Endothelial cell of umbilical vein (primary cell): Measurements from ENCODE around the gene RGS9. TPM values are rescaled to one million over a fixed set of nuclear protein-coding genes. Genes with fewer than 3 reads are reported as not detected.

Experiments
- BruUV-seq: library from RNA; stranded (reverse); fragments of 400-500 nt; replicated peaks from 2 replicates; lab custom pipeline; 2021; lab: Mats Ljungman, UMichigan
- CTCF ChIA-PET: fragments of 300-600, 350-600 bp; sonication (Branson Sonifier 250); formaldehyde crosslinking; loops from one replicate; lab custom pipeline; 2021; ENCODE audit warnings: antibody characterized with exemption, inconsistent platforms; lab: Charles Lee
- POLR2A ChIA-PET: fragments of 300-600, 350-600 bp; sonication (Branson Sonifier 250); formaldehyde crosslinking; loops from one replicate; lab custom pipeline; 2021; ENCODE audit warnings: antibody characterized with exemption, inconsistent platforms; lab: Charles Lee
- DNase-seq: peaks from one replicate; pipeline ENCODE4 v3.0.0-alpha.2; 2011; ENCODE audit warnings: low read depth, low spot score
- FAIRE-seq: peaks from 2 replicates; lab custom pipeline; 2011; peaks lifted over from hg19 to GRCh38; lab: Jason Lieb, UNC
- H2AFZ ChIP-seq: 2 replicates; pipeline ENCODE4 v1.6.0; 2012; ENCODE audit warnings: low read depth, low read length, control low read depth, inconsistent platforms
- H3K27ac ChIP-seq: 2 replicates; pipeline ENCODE4 v1.5.1; 2011; ENCODE audit warnings: low read depth, mild to moderate bottlenecking, control low read depth, low read length, moderate library complexity; ENCODE audit not compliant: insufficient read depth
- H3K27me3 ChIP-seq, 2 experiments: 2 replicates each; pipeline versions ENCODE4 v1.6.0 to v1.6.1; 2011; ENCODE audit warnings: low read length in 2 of 2, mixed read lengths in 1 of 2; ENCODE audit not compliant: control insufficient read depth in 2 of 2, insufficient read depth in 2 of 2
- H3K36me3 ChIP-seq, 2 experiments: 2 replicates in 1 of 2; 3 replicates in 1 of 2; pipeline ENCODE4 v1.5.1; 2011; ENCODE audit warnings: low read length in 2 of 2, mild to moderate bottlenecking in 1 of 2, moderate library complexity in 1 of 2; ENCODE audit not compliant: control insufficient read depth in 2 of 2, insufficient read depth in 2 of 2; ENCODE audit errors: extremely low read depth in 1 of 2
- H3K4me1 ChIP-seq: 3 replicates; pipeline ENCODE4 v1.5.1; 2011; ENCODE audit warnings: mild to moderate bottlenecking, low read length; ENCODE audit not compliant: control insufficient read depth, insufficient read depth; ENCODE audit errors: extremely low read depth
- H3K4me2 ChIP-seq: 2 replicates; pipeline ENCODE4 v1.6.1; 2011; ENCODE audit warnings: low read length, control low read depth, mixed read lengths; ENCODE audit not compliant: insufficient read depth
- H3K4me3 ChIP-seq, 3 experiments: fragments of 200-600 bp in 1 of 3; sonication (generic), shearing (Covaris generic) in 1 of 3; replicated peaks in 1 of 3; 2 replicates each; pipeline ENCODE4 v1.5.1; 2011 to 2016; ENCODE audit warnings: control low read depth in 3 of 3, low read length in 3 of 3, mild to moderate bottlenecking in 2 of 3, inconsistent platforms in 1 of 3, low read depth in 1 of 3, moderate library complexity in 1 of 3; ENCODE audit not compliant: insufficient read depth in 1 of 3
- H3K79me2 ChIP-seq: 2 replicates; pipeline ENCODE4 v1.6.0; 2012; ENCODE audit warnings: low read length, inconsistent platforms; ENCODE audit not compliant: control insufficient read depth, insufficient read depth
- H3K9ac ChIP-seq: replicated peaks from 2 replicates; pipeline ENCODE3; 2011; ENCODE audit warnings: low read length, control low read depth; ENCODE audit not compliant: insufficient read depth; ENCODE audit errors: extremely low read depth
- H3K9me1 ChIP-seq: replicated peaks from 3 replicates; pipeline ENCODE4 v1.6.0; 2011; ENCODE audit warnings: mild to moderate bottlenecking, low read length; ENCODE audit not compliant: control insufficient read depth, insufficient read depth; ENCODE audit errors: extremely low read depth
- H3K9me3 ChIP-seq: replicated peaks from 2 replicates; pipeline ENCODE4 v1.5.1; 2012; ENCODE audit warnings: low read length, inconsistent platforms; ENCODE audit not compliant: control insufficient read depth, insufficient read depth
- H4K20me1 ChIP-seq: replicated peaks from 2 replicates; pipeline ENCODE3; 2011; ENCODE audit warnings: mild to moderate bottlenecking, low read length; ENCODE audit not compliant: control insufficient read depth, insufficient read depth; ENCODE audit errors: extremely low read depth
- CTCF ChIP-seq, 2 donors: IDR thresholded peaks; 1 replicate in 1 of 2; 2 replicates in 1 of 2; pipeline ENCODE4 v1.5.1; 2011; ENCODE audit warnings: low read length in 2 of 2, mild to moderate bottlenecking in 2 of 2, moderate library complexity in 2 of 2, control low read depth in 1 of 2, inconsistent platforms in 1 of 2, low read depth in 1 of 2; ENCODE audit not compliant: insufficient read depth in 1 of 2; ENCODE audit errors: extremely low read depth in 1 of 2
- FOS ChIP-seq: IDR thresholded peaks from 2 replicates; pipeline ENCODE4 v1.6.1; 2011; ENCODE audit warnings: mild to moderate bottlenecking, low read length, moderate library complexity, borderline replicate concordance; ENCODE audit not compliant: insufficient read depth
- GATA2 ChIP-seq: IDR thresholded peaks from 2 replicates; pipeline ENCODE4 v1.7.0; 2011; ENCODE audit warnings: low read depth, mild to moderate bottlenecking, moderate library complexity, mixed read lengths, low read length; ENCODE audit not compliant: insufficient read length, insufficient read depth
- MAX ChIP-seq: IDR thresholded peaks from 2 replicates; pipeline ENCODE4 v1.6.1; 2011; ENCODE audit not compliant: insufficient read depth, insufficient read length
- MYC ChIP-seq: IDR thresholded peaks from one replicate; pipeline ENCODE4 v1.6.1; 2011; ENCODE audit warnings: mild to moderate bottlenecking, low read depth, low read length
- dilution Hi-C: fragments of 300-500 bp; cut with MboI; formaldehyde crosslinking; loops from one replicate; pipeline ENCODE4 v1.15.0; 2019; ENCODE audit warnings: low sequenced_read_pairs; ENCODE audit not compliant: extremely low pct_ligation_motif_present
- intact Hi-C: fragments of 100-400 bp; cut with micrococcal nuclease; formaldehyde crosslinking; loops from one replicate; pipeline ENCODE4 v1.10.0; 2022
- polyA plus RNA-seq, 4 experiments: library from polyadenylated mRNA; depleted of rRNA in 3 of 4; stranded (reverse) in 3 of 4; unstranded in 1 of 4; fragments of >200 nt; gene quantifications; 2 replicates each; pipeline versions ENCODE4 v1.2.1 to v1.2.3, GENCODE V29; 2011 to 2012; ENCODE audit warnings: missing spikeins in 1 of 4
- total RNA-seq: library from RNA; stranded (reverse); gene quantifications from 2 replicates; pipeline ENCODE4 v1.2.3, GENCODE V29; 2021

RGS9 gene
- total and polyA plus RNA-seq, 2 donors (not counting 3 experiments of a cell fraction or from before 2014, with no cell fraction given): 0.61 to 1.4 TPM

- intact Hi-C loops (no loop called here), dilution Hi-C loops (no loop called here)
- H4K20me1 ChIP-seq: no peaks in the 10 kb centered on the region
- H3K79me2 ChIP-seq: no peaks in the 10 kb centered on the region
- H3K9me3 ChIP-seq: no peaks in the 10 kb centered on the region
- H3K4me2 ChIP-seq: no peak overlapping the region
- H3K4me1 ChIP-seq: peaks cover 36% of the 10 kb centered on the region
- no peak for TF ChIP-seq CTCF (IDR thresholded peaks at IDR 0.05; ENCODE audit: extremely low read depth in 1 of 2, insufficient read depth in 1 of 2, low read depth in 1 of 2, low read length in 2 of 2)
- no peak for TF ChIP-seq FOS
- no peak for TF ChIP-seq MYC
- TF ChIP-seq GATA2: no peak
- no peak for TF ChIP-seq MAX
- ChIA-PET POLR2A (no interaction called here), CTCF (interaction anchor here (1.2 to 3.5 kb wide), 2 partner anchors 45 to 49 kb away, joined by 3 to 16 read pairs; partner anchors contain the start of gene RGS9)
- no peak overlapping the region for H2AFZ ChIP-seq
- peaks cover 0 to 3% of the 10 kb centered on the region in 2 experiments for H3K27me3 ChIP-seq
- H3K9ac ChIP-seq: no peak overlapping the region
- no peak for FAIRE-seq
- no peak overlapping the region for H3K27ac ChIP-seq
- no peak overlapping the region for H3K4me3 ChIP-seq
- H3K36me3 ChIP-seq: no peaks in the 10 kb centered on the region
- no peaks in the 10 kb centered on the region for H3K9me1 ChIP-seq
- no TSS peak for BruUV-seq
- no peak for DNase-seq
Measured at GRCh38 chr17:65182233-65182632, 45.1 kb downstream of the RGS9 start.
